Activated naive CD8-positive, alpha-beta T cell treated with anti-CD3 and anti-CD28 coated beads, Interleukin-2, amount 50 U/mL, for 16 hours (primary cell): ENCODE results near the gene NFIA.

Source experiments
- DNase-seq: peaks from one replicate; pipeline ENCODE4 v3.0.0-alpha.2; 2020; ENCODE audit warnings: low read depth, low spot score

Gene NFIA

GRCh38 chr1:61130338-61131000 is 48.1 kb downstream of the NFIA start:
- DNase-seq, result no peak

- DNase-seq, result no peak
These were observed 48.9 kb downstream of the NFIA start for GRCh38 chr1:61131248-61131647.

- no peak for DNase-seq
These were observed 49.4 kb downstream of the NFIA start for GRCh38 chr1:61131716-61132115.

GRCh38 chr1:61132176-61132638 is 49.8 kb downstream of the NFIA start:
- DNase-seq, result no peak

DNA sequence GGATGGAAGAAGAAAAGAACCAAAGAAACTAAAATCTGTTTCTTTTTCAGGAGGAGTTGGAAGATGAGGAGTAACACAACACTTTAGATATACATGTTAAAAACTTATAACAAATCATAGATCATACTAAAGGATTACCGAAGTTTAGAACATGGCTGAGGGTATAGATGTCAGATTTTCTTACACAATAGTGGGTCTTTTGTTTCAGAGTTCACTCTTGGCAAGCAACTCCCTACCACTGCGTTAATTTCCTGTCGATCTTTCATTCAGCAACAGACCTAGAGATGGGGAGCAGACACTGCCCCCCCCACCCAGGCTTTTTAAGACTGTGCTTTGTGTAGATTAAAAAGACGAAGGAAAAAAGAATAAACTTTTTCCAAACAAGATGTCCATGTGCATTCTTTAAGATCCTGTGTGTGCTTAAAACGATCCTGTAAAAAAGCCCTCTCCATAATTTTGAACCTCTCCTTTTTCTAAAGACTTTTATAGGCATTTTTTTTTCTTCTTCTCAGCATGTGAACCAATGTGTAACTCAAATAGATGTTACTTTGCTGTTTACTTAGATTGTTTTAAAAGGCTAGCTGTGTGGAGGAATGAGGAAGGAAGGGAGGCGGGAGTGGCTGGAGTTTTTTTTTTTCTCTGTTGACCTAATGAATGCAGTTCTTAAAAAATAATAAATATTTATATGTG is 50.4 kb downstream of the NFIA start:
- no peak for DNase-seq

- no peak for DNase-seq
These were observed 51.1 kb downstream of the NFIA start for GRCh38 chr1:61133335-61134019.

- no peak for DNase-seq
These were observed 52.9 kb downstream of the NFIA start for GRCh38 chr1:61135291-61135690.

GRCh38 chr1:61138305-61138704 is 55.9 kb downstream of the NFIA start:
- DNase-seq, result no peak

DNA sequence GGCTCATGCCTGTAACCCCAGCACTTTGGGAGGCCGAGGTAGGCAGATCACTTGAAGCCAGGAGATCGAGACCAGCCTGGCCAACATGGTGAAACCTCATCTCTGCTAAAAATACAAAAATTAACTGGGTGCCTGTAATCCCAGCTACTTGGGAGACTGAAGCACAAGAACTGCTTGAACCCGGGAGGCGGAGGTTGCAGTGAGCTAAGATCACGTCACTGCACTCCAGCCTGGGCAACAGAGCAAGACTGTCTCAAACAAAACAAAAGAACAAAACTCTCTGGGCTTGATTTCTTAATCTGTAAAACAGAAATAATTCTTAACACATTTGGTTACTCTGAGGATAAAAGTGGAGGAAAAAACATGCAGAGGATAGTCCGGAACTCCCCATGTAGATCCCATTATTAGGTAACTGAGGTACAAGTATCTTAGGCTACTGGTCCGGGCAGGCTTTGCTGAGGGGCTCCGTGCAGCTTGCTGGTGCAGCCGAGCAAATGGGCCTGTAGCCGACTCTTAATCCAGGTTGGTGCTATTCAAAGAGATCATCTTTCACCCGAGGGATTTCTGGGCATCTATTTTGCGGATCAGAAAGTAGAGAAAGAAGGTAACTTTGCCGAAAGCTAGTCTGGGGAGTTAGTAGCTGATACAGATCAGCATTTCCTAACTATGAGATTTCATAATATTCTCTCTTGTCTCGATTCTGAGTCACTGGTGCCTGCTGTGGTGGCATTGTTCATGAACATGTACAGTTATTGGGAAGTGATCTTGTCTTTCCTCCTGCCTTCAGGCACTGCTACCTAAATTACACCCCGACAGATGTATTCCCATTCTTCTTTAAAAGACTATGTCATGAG is 56.8 kb downstream of the NFIA start:
- DNase-seq, result no peak

DNA sequence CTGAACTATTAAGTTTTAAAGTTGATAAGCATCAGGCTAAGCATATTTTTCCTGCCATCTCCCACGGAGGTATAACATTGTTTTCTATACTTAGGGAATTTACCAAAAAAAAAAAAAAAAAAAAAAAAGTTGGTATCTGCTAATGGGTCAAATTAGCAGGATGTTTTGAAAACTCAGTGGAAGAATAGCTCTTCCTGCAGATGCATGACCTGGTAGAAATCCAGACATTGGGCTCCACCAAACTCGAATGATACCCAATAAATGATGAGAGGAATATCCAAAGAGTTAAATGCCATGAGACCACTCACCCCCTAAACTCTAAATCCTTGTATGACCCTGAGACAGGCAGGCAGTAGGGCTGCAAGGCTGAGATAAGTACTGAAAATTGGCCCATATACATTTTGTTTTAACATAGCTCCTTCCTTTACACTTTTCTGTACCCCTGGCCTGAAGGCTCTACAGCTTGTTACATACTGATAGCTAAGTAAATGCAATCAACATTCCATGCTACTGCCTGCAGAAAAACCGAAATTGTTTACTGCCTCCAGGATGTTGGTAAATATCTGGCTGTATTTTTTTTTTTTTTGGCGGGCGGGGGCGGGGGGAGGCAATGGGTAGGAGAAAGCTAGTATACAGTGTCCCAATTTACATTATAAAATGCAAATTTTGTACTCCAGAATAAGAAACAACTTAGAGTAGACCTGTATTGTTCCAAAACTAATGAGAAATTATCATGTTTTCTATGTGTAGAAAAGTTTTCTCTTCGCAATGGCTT is 57.6 kb downstream of the NFIA start:
- DNase-seq, result no peak

DNA sequence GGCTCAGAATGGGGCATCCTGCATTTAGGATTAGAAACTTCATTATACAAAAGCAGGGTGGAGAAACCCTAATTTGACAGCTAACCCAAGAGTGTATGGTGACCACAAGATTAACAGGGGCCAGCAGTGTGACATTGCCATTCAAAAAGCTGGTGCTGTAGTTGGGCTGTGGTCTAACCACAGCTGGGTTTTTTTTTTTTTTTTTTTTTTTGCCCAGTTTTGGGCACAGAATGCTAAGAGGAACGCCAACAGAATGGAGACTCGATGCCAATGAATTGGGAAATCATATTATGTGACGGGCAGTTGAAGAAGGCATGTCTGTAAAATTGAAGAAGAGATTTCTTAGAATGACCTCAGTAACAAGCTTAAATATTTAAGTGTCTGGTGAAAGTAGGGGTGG is 58.4 kb downstream of the NFIA start:
- no peak for DNase-seq

DNA sequence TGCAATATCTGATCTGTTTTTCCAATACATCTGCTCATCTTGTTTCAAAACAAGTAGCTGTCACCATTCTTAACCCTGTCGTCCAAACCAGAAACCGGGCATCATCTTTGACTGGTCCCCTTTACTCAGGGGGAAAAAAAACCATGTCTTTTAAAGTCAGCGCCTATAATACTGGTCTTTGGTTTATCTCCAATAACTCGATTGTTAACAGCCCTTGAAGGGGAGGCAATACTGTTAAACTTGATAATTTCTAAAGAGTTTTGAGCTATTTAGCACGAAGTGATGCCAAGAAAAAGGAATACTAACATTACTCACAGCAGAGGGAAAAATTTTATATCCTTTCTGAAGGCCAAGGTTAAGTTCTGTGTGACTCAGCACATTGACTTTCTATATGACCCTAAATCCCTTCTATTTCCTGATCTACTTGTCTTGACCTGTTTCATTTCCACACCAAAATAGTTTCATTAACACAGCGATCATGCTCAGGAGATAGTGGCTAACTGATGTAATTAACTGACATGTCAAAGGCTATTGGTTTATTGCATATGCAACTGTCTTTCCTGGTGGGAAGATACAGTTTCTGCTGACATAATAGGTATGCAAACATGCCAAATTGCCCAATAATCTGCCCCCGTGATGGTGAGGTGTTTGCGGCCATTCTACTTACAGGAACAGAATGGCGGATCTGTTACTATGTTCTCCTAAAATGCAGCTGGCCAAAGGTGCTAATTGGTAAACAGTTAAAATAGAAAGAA is 59.1 kb downstream of the NFIA start:
- DNase-seq, result no peak

DNA sequence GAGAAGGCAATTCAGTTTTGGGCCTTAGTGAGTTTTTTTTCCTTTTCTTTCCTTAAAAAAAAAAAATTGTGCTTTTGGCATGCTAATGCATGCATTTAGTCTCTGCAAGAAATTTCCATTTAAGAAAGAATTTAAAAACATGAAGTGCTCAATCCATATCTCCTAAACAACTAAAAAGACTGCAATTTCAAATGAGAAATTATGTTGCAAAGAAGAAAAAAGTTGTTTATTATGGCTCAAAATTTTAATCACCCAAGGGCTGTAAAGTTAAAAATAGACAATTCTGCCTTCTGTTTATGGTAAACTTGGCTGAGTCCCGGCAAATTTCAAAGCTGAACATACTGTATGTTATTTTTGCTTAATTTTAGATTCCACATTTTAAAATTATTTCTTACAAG is 59.7 kb downstream of the NFIA start:
- DNase-seq, result no peak

GRCh38 chr1:61142726-61143500 is 60.6 kb downstream of the NFIA start:
- DNase-seq, result no peak

- DNase-seq, result no peak
These were observed 61.6 kb downstream of the NFIA start for GRCh38 chr1:61143821-61144424.

DNA sequence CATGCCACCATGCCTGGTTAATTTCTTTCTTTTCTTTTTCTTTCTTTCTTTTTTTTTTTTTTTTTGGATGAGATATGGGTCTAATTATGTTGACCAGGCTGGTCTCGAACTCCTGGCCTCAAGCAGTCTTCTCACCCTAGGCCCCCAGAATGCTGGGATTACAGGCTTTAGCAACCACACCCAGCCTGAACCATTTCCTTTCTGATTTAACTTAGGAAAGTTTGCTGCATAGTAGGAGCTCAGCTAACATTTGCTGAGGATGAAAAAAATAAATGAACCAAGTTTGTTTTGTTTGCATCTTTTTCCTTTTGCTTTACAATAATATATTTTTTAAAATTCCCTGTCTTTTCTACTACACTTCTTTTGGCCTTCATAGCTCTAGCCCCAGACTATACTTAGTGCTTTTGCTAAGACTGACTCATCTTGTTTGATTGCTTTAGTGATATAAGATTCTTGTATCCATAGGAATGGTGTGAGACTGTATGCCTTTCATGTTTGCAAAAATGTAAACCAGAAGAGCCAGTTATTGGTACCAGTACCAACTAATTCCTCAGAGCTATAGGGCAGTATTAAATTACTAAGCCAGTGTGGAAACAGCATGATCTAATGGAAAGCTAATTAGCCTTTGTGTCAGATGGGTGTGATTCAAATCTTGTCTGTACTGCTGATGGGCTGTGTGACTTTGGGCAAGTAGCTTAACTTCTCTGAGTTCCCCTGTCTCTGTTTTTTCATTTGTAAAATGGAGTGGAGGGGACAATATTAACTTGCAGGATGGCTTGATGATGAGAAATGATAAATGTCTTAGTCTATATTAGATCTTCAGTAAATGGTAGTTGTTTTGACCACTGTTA is 66.9 kb downstream of the NFIA start:
- no peak for DNase-seq

- DNase-seq, result no peak
These were observed 69.2 kb downstream of the NFIA start for GRCh38 chr1:61151565-61151964.

- no peak for DNase-seq
These were observed 69.7 kb downstream of the NFIA start for GRCh38 chr1:61152066-61152465.
